Ectodermal cell (in vitro differentiated cells): ENCODE results near the gene CFAP210.
"Not testable (repeated sequence)": the region's sequence is repeated elsewhere in the genome, so short reads cannot be mapped to it uniquely, and the experiment has no call there.

Source experiments
- H3K27ac ChIP-seq: 2 replicates; pipeline ENCODE4 v1.7.0; 2013; ENCODE audit warnings: mild to moderate bottlenecking, low read depth, low read length; ENCODE audit not compliant: insufficient read depth, poor library complexity, severe bottlenecking
- H3K27me3 ChIP-seq: 2 replicates; pipeline ENCODE4 v1.7.0; 2013; ENCODE audit warnings: mild to moderate bottlenecking, low read length; ENCODE audit not compliant: insufficient read depth, control insufficient read depth, poor library complexity, severe bottlenecking
- H3K36me3 ChIP-seq: one replicate; pipeline ENCODE4 v1.7.0; 2013; ENCODE audit warnings: low read length; ENCODE audit not compliant: control insufficient read depth, insufficient read depth
- H3K4me1 ChIP-seq: one replicate; pipeline ENCODE4 v1.7.0; 2013; ENCODE audit warnings: low read length; ENCODE audit not compliant: control insufficient read depth, insufficient read depth
- H3K4me3 ChIP-seq: 2 replicates; pipeline ENCODE4 v1.7.0; 2013; ENCODE audit warnings: low read depth, low read length, control low read depth; ENCODE audit not compliant: insufficient read depth
- H3K9me3 ChIP-seq: 2 replicates; pipeline ENCODE4 v1.7.0; 2013; ENCODE audit warnings: mild to moderate bottlenecking, low read length, moderate library complexity; ENCODE audit not compliant: control insufficient read depth
- WGBS, 2 experiments: methylation state at CpG; one replicate each; pipeline ENCODE4 v1.1.7; 2013; ENCODE audit warnings: missing lambda C conversion rate in 2 of 2; 5-methylcytosine and 5-hydroxymethylcytosine counted together

Gene CFAP210

GRCh38 chr2:169712791-169713227, 18.6 kb upstream of the CFAP210 start:
- H3K9me3 ChIP-seq = no peaks in the 10 kb centered on the region
- no peaks in the 10 kb centered on the region for H3K27me3 ChIP-seq
- no peak overlapping the region for H3K27ac ChIP-seq
- H3K4me1 ChIP-seq = no peaks in the 10 kb centered on the region
- H3K36me3 ChIP-seq = peaks cover 4% of the 10 kb centered on the region
- no peak overlapping the region for H3K4me3 ChIP-seq
- WGBS, 2 experiments = 89 to 90% methylated on average over 9 of the region's 9 CpGs

DNA sequence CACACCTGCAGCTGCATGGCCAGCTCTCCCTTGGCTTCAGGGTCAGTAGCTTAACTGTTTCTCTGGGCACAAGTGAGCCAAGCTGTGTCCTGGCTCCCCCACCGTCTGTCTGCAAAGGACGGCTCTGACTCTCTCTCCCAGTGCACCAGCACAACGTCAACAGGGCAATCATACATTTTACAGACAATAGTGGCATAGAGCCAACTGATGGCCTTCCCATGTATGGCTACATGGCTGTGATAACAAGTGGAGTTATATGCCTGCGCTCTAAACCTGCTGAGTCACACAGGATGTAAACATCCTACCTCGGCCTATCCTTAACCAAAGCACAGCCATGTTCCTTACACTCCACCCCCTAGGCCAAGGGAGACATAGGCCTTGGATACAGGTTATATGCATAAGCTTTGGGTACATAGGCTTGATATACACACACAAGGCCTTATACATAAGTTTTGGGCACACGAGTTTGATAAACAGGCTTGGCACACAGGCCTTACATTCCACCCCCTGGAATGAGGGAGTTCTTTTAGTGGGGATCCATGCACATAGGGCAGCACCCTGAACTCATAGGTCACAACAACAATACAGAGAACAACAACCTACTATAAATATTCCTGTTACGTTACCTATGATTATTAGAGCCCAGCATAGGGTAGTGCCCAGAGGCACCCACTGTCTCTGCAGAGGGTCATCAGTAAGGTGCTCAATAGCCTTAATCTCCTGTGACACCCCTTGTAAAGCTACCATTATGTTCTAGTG, 17.7 kb upstream of the CFAP210 start:
- Histone ChIP-seq H3K9me3 (no peaks in the 10 kb centered on the region), H3K36me3 (peaks cover 4% of the 10 kb centered on the region), H3K27ac (no peak overlapping the region), H3K4me3 (no peak overlapping the region), H3K27me3 (no peaks in the 10 kb centered on the region), H3K4me1 (no peaks in the 10 kb centered on the region)
- WGBS, 2 experiments = 93 to 94% methylated on average over 7 of the region's 7 CpGs

GRCh38 chr2:169709981-169710380, 15.8 kb upstream of the CFAP210 start:
- Histone ChIP-seq H3K4me3 (no peak overlapping the region), H3K27me3 (no peaks in the 10 kb centered on the region), H3K9me3 (no peaks in the 10 kb centered on the region), H3K27ac (no peak overlapping the region), H3K4me1 (no peaks in the 10 kb centered on the region), H3K36me3 (peaks cover 4% of the 10 kb centered on the region)
- WGBS, 2 experiments = 94 to 97% methylated on average over 1 of the region's 1 CpG

DNA sequence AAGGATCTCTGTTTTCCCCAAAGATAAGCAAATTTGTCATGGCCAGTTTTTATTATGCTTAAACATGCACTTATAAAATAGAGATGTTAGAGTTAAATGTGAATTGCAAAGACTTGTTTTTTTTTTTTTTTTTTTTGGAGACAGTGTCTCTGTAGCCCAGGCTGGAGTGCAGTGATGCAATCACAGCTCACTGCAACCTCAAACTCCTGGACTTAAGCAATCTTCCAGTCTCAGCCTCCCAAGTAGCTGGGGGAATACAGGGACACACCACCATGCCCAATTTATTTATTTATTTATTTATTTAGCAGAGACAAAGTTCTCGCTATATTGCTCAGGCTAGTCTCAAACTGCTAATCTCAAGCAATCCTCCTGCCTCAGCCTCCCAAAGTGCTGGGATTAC, 15.1 kb upstream of the CFAP210 start:
- 89 to 95% methylated on average over 1 of the region's 1 CpG for WGBS, 2 experiments
- H3K9me3 ChIP-seq = no peaks in the 10 kb centered on the region
- H3K27me3 ChIP-seq = no peaks in the 10 kb centered on the region
- H3K4me3 ChIP-seq = no peak overlapping the region
- peaks cover 4% of the 10 kb centered on the region for H3K36me3 ChIP-seq
- no peaks in the 10 kb centered on the region for H3K4me1 ChIP-seq
- no peak overlapping the region for H3K27ac ChIP-seq

DNA sequence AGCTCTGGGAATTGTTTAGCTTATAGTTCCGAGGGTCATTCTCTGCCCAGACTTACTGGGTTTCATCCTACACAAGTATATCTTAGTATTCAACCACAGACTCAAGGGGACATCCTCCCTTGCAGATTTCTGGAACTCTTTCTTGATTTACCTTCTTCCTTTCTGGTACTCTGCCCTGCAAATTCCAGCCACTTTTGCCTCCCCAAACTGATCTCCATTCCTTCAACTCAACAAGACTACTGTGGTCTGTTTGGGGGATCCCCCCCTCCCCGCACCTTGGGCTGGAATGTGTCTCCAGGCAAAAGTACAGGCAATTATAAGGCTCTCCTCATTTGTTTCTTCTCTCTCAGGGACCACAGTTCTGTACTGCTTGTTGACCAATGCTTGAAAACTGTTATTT, 13.4 kb upstream of the CFAP210 start:
- no peaks in the 10 kb centered on the region for H3K4me1 ChIP-seq
- no peak overlapping the region for H3K27ac ChIP-seq
- 67 to 74% methylated on average over 2 of the region's 2 CpGs for WGBS, 2 experiments
- H3K27me3 ChIP-seq = no peaks in the 10 kb centered on the region
- no peak overlapping the region for H3K4me3 ChIP-seq
- no peaks in the 10 kb centered on the region for H3K9me3 ChIP-seq
- peaks cover 7% of the 10 kb centered on the region for H3K36me3 ChIP-seq

DNA sequence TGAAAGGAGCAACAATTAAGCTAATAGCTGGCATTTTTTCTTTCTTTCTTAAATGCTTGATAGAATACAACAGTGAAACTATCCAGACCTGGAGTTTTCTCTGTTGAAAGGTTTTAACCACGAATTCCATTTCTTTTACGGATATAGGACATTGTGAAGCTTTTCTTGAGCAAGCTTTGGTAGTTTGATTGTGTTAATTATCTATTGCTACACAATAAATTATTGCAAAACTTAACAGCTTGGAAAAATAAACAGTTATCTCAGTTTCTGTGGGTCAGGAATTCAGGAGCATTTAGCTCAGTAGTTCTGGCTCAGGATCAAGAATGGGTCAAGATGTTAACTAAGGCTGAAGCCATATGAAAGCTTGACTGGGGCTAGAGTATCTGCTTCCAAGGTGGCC, 11.7 kb upstream of the CFAP210 start:
- Histone ChIP-seq H3K36me3 (peaks cover 7% of the 10 kb centered on the region), H3K27ac (no peak overlapping the region), H3K4me3 (no peak overlapping the region), H3K27me3 (no peaks in the 10 kb centered on the region), H3K4me1 (no peaks in the 10 kb centered on the region), H3K9me3 (no peaks in the 10 kb centered on the region)
- 85 to 100% methylated on average over 2 of the region's 2 CpGs for WGBS, 2 experiments

GRCh38 chr2:169704160-169704708, 10.0 kb upstream of the CFAP210 start:
- 100% methylated on average over 1 of the region's 1 CpG; no CpG with 5 or more reads in 1 of the 2 experiments for WGBS, 2 experiments
- Histone ChIP-seq H3K9me3 (no peaks in the 10 kb centered on the region), H3K27me3 (no peaks in the 10 kb centered on the region), H3K36me3 (peaks cover 3% of the 10 kb centered on the region), H3K27ac (no peak overlapping the region), H3K4me1 (no peaks in the 10 kb centered on the region), H3K4me3 (no peak overlapping the region)

DNA sequence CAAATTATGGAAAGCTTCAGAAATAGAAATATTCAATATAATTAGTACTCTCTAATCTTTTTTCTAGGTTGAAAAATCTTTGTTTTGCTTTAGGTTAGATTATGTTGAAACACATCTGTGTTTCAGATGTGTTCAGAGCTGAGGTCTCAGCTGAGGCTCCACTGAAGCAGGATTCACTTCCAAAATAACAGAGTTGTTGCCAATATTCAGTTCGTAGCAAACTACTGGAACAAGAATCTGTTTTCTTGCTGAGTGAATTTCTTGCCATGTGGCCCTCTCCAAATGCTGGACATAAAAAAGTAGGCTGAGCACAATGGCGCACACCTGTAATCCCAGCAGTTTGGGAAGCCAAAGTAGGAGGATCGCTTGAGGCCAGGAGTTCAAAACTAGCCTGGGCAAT, 8.8 kb upstream of the CFAP210 start:
- 81 to 87% methylated on average over 3 of the region's 3 CpGs for WGBS, 2 experiments
- no peaks in the 10 kb centered on the region for H3K9me3 ChIP-seq
- no peaks in the 10 kb centered on the region for H3K27me3 ChIP-seq
- no peak overlapping the region for H3K4me3 ChIP-seq
- no peaks in the 10 kb centered on the region for H3K4me1 ChIP-seq
- H3K36me3 ChIP-seq = peaks cover 3% of the 10 kb centered on the region
- no peak overlapping the region for H3K27ac ChIP-seq

DNA sequence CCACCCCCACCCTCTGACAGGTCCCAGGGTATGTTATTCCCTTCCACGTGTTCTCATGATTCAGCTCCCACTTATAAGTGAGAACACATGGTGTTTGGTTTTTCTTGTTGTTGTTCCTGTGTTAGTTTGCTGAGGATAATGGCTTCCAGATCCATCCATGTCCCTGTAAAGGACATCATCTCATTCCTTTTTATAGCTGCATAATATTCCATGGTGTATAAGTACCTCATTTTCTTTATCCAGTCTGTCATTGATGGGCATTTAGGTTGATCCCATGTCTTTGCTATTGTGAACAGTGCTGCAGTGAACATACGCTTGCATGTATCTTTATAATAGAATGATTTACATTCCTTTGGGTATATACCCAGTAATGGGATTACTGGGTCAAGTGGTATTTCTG, 5.0 kb upstream of the CFAP210 start:
- H3K27ac ChIP-seq, H3K36me3 ChIP-seq, H3K4me3 ChIP-seq, H3K27me3 ChIP-seq, H3K4me1 ChIP-seq, H3K9me3 ChIP-seq: not testable (repeated sequence)
- 100% methylated on average over 1 to 2 of the region's 2 CpGs for WGBS, 2 experiments

GRCh38 chr2:169696381-169696780, 2.2 kb upstream of the CFAP210 start:
- Histone ChIP-seq H3K36me3 (no peaks in the 10 kb centered on the region), H3K27ac (no peak overlapping the region), H3K27me3 (no peaks in the 10 kb centered on the region), H3K4me1 (no peaks in the 10 kb centered on the region), H3K4me3 (no peak overlapping the region), H3K9me3 (no peaks in the 10 kb centered on the region)
